GM21367 (cell line): ENCODE measurements around the gene LZTR1.

Experiments used
- ATAC-seq: cut with Tn5 transposase; IDR thresholded peaks from one replicate; pipeline ENCODE4 v1.9.1; 2021; ENCODE audit not compliant: unreplicated experiment

Gene LZTR1

DNA sequence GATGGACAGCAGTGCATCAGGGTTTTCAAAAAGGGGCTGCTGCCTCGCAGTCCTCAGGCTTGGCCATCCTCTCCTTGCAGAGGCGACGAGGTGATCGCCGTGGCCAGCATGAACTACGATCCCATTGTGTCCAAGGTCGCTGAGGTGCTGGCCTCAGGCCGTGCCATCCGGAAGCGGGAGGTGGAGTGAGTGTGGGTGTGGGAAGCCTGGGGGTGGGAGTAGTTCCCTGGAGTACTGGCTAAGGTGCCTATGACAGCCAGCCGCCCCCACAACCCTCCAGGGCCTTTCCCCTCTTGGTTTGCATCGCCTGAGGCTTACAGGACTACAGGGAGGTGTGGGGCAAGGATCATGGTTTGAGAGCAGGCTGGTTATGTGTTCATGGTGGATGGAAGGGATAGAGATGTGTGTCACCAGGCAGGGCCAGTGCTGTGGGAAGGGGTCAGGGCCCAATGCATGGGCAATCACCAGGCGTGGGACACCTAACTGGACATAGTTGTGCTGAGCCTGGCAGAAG is 2.1 kb upstream of the LZTR1 start:
- no peak for ATAC-seq

DNA sequence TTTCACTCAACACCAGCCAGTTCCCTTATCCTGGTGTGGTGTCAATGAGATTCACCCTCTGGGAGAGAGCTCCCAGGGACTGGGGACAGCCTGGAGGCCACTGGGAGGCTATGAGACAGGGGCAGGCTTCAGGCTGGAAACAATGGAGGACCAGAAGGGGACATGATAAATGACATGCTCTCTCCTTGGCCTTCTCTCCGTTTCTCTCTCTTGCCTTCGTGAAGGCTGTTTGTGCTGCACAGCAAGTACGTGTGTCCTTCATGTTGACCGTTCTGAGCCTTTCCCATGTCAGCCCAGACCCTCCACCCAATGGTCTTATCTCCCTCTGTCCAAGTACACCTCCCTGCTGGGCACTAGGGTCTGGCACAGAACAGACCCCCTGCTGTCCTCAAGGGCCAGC is 1.6 kb upstream of the LZTR1 start:
- no peak for ATAC-seq

GRCh38 chr22:20980938-20981722 is 967 bp upstream of the LZTR1 start:
- no peak for ATAC-seq

DNA sequence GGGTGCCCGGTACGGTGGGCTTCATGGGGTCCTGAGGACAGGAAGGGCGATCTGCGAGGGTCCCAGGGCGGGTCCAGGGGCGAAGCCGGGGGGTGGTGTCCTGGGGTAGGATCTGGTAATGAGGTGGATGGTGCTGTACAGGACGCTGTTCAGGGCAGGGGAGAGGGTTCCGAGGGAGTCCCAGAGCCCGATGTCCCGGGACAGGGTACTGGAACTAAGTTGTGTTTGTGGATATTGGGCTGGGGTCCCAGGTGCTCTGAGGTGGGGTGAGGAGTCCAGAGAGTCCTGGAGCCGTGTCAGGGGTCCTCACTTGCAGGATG is 426 bp downstream of the LZTR1 start:
- peak; percentile 8 for ATAC-seq

DNA sequence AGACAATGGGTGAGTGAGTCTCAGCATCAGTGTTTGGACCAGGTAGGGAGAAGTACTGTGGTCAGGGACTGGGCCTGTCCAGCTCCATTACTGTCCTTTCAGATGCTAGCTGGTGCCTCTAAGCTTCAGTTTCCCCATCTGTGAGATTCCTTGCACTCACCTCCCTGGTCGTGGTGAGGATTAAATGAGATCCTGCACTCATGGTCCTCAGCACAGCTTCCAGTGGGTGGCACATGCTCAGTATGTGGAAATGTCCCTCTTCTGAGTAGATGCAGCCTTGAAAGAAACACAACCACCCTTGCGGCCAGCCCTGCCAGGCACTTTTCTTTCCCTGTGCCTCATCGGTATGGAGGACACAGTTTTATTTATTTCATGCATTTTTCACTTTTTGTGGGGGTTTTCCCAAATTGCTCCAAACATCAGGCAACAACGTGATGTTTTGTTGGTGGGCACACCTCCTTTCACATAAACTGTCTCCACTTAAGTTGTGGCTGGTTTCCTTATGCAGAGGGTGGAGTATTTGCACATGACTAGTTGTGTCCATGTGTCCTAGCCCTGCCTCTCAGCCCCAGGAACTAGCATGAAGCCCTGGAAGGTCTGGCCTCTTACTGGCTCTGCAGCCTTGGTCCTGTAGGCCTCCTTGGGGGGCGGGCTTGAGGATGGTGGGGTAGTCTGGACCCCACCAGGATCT is 1.1 kb downstream of the LZTR1 start:
- no peak for ATAC-seq

DNA sequence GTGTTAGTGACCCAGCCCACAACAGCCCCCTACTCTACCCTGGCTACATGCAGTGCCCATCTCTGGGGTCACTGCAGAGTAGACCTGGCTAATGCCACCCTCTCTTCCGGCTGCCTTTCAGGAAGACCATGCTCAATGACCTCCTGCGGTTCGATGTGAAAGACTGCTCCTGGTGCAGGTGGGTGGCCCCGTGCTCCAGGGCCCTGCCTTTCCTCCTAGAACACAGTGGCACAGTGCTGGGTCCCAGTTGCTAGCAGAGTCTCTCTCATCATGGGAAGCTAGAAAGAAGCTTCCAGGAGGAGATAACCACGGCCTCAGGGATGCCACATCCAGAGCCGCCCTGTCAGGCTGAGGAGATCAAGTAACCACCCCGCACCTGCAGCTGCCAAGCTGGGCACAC is 3.6 kb downstream of the LZTR1 start:
- ATAC-seq = no peak

GRCh38 chr22:20986365-20986764 is 4.3 kb downstream of the LZTR1 start:
- no peak for ATAC-seq

GRCh38 chr22:20987375-20987774 is 5.3 kb downstream of the LZTR1 start:
- no peak for ATAC-seq

GRCh38 chr22:20988573-20989322 is 6.7 kb downstream of the LZTR1 start:
- no peak for ATAC-seq

DNA sequence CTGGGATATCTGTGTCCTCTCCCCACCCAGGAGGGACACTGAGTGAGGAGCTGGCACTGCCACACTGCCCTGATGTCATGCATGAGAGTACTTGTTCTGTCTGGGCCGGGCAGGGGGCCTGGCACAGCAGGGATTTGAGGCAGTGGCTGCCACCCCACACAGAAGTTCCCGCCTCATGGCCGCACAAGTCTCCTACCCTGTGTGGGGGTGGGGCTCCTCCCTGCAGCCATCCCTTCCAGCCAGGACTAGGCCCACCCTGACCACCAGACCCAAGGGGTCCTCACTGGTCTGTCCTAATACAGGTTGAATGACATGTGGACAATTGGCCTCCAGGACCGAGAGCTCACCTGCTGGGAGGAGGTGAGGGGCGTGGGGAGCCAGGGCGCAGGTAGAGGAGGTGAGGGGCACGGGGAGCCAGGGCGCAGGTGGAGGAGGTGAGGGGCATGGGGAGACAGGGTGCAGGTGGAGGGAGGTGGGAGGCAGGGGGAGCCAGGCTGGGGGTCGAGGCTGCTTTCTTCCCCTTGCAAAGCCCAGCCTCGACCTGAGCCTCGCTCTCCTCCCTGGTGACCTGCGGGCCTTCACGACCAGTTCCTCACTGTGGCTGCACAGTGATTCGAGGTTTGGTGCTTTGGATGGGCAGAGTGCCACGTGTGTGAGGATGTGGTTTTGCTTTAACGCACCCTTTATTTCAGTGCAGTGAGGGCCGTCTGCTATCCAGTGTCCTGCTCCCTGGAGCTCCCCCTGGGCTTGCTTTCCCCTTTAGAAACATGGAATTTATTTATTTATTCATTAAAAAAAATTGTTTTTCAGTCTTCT is 7.4 kb downstream of the LZTR1 start:
- no peak for ATAC-seq

DNA sequence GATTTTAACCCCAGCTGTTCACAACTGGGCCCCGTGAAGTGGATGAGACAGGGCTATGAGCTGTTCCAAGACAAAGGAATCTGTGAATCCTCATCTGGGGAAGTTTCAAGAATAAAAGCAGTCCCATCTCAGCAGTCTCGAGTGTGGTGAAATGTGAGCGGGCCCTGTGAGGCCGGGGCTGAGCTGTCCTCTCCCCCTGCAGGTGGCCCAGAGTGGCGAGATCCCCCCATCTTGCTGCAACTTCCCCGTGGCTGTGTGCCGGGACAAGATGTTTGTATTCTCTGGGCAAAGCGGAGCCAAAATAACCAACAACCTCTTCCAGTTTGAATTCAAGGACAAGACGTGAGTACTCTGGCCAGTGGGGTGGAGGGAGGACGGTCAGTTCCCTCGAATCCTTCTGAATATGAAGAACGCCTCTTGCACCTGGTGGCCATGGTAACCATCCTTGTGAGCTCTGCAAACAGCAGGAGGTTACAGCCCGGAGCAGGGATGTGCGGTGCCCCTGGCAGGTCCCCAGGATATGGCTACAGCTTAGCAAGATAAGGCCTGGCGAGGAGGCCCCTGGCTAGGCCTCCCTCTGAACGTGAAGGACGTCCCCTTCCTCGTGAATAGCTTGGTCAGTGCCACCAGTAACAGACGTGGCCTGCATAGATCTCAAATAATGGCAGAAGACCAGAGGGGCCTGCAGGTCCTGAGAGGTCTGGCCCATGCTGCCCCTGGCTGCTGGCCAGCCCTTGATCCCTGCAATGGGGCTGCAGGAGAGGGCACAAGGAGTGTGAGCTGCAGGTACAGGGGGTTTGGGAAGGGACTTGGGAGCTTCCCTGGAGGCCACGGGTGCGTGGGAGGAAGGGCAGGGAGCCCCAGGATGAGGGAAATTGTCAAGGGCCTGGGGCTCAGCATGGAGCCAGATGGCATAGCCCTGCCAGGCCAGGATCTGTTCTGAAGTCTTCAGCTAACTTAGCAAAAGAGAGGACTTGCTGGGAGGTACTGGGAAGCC is 8.4 kb downstream of the LZTR1 start:
- no peak for ATAC-seq

GRCh38 chr22:20991252-20992055 is 9.4 kb downstream of the LZTR1 start:
- no peak for ATAC-seq

DNA sequence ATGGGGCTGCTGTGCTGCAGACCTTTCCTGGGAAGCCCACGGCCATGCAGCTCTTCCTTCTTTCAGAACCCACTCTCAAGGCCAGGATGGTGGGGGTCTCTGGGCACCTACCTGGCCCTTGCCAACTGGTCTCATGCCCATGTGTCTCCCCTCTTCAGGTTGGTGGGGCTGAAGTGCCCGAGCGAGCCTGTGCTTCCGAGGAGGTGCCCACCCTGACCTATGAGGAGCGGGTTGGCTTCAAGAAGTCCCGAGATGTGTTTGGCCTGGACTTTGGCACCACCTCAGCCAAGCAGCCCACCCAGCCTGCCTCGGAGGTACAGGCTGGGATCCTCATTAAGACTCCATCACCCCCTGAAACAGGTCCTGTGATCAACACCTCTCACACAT is 10.0 kb downstream of the LZTR1 start:
- ATAC-seq = no peak

- ATAC-seq = no peak
Observed at GRCh38 chr22:20992456-20993303, 10.6 kb downstream of the LZTR1 start.

GRCh38 chr22:20993304-20994127 is 11.4 kb downstream of the LZTR1 start:
- no peak for ATAC-seq

- ATAC-seq = no peak
Observed at GRCh38 chr22:20994128-20994901, 12.2 kb downstream of the LZTR1 start.

GRCh38 chr22:20994902-20995241 is 12.8 kb downstream of the LZTR1 start:
- ATAC-seq = no peak
